Aorta (tissue), 5 donors: ENCODE results near the gene VAV2. TPM values are rescaled to one million over a fixed set of nuclear protein-coding genes. Genes with fewer than 3 reads are reported as not detected.
A peak's percentile ranks its signal among the peaks of the same experiment; 100 is the strongest.
"Not testable (repeated sequence)": the region's sequence is repeated elsewhere in the genome, so short reads cannot be mapped to it uniquely, and the experiment has no call there.

Experiments
- ATAC-seq: fragments of 200-7000 bp; cut with Tn5 transposase; one replicate; pipeline ENCODE4 v1.9.1; 2022; ENCODE audit warnings: moderate library complexity; ENCODE audit not compliant: low FRiP score
- DNase-seq, 2 donors: peaks; one replicate each; pipeline ENCODE4 v3.0.0-alpha.2; 2020
- H3K27ac ChIP-seq, 2 donors: one replicate each; pipeline ENCODE4 v1.5.1; 2013; ENCODE audit warnings: low read length in 2 of 2, mild to moderate bottlenecking in 2 of 2, moderate library complexity in 2 of 2, control low read depth in 1 of 2, inconsistent platforms in 1 of 2, low read depth in 1 of 2
- H3K27me3 ChIP-seq, 2 donors: one replicate each; pipeline ENCODE4 v1.6.1; 2013; ENCODE audit warnings: control low read depth in 1 of 2, low read length in 1 of 2, mild to moderate bottlenecking in 1 of 2, moderate library complexity in 1 of 2; ENCODE audit not compliant: insufficient read depth in 2 of 2, control insufficient read depth in 1 of 2
- H3K36me3 ChIP-seq, 2 donors: one replicate each; pipeline ENCODE4 v1.6.1; 2013; ENCODE audit warnings: control low read depth in 1 of 2, low read length in 1 of 2, mild to moderate bottlenecking in 1 of 2; ENCODE audit not compliant: insufficient read depth in 2 of 2, control insufficient read depth in 1 of 2
- H3K4me1 ChIP-seq, 2 donors: one replicate each; pipeline ENCODE4 v1.6.1; 2013; ENCODE audit warnings: low read length in 2 of 2, control low read depth in 1 of 2, mild to moderate bottlenecking in 1 of 2, moderate library complexity in 1 of 2; ENCODE audit not compliant: insufficient read depth in 2 of 2, control insufficient read depth in 1 of 2
- H3K4me3 ChIP-seq, 2 donors: one replicate each; pipeline ENCODE4 v1.5.1; 2013; ENCODE audit warnings: low read length in 2 of 2, control low read depth in 1 of 2, mild to moderate bottlenecking in 1 of 2
- H3K9me3 ChIP-seq: one replicate; pipeline ENCODE4 v1.6.1; 2013; ENCODE audit warnings: mild to moderate bottlenecking, low read length; ENCODE audit not compliant: control insufficient read depth
- WGBS, 2 donors: extraction: QIAGEN DNeasy Blood & Tissue Kit; methylation state at CpG; one replicate each; pipeline ENCODE4 v1.1.7; 2013; 5-methylcytosine and 5-hydroxymethylcytosine counted together
- intact Hi-C, 2 donors: fragments of 100-400 bp; cut with DNase I; formaldehyde crosslinking; loops; one replicate each; pipeline versions ENCODE4 v1.14.2 to v1.15.0; 2022
- polyA plus RNA-seq, 2 donors: library from polyadenylated mRNA; stranded (reverse); fragments of 200-250 nt; gene quantifications; one replicate each; pipeline ENCODE4 v1.2.3, GENCODE V29; 2013
- total RNA-seq, 2 donors: library from RNA; stranded (reverse); fragmentation: NEBNext Ultra II Directional; extraction: Animal tissue kit (Norgen Biotek cat#: 25700); gene quantifications; one replicate each; pipeline ENCODE4 v1.2.1, GENCODE V29; 2021
- donor health status: healthy with polysubstance abuse.
- donor health status: Bipolar disorder and iron deficiency.
- donor health status: DM: no; HTN: no; CAD: no.
- donor health status: DM: no; HTN: no; CAD: no.
- donor health status: DM: yes; HTN: yes; CAD: no.

The VAV2 gene
- total and polyA plus RNA-seq, 4 donors, result 9.0 to 25.4 (median 11.8) TPM

DNA sequence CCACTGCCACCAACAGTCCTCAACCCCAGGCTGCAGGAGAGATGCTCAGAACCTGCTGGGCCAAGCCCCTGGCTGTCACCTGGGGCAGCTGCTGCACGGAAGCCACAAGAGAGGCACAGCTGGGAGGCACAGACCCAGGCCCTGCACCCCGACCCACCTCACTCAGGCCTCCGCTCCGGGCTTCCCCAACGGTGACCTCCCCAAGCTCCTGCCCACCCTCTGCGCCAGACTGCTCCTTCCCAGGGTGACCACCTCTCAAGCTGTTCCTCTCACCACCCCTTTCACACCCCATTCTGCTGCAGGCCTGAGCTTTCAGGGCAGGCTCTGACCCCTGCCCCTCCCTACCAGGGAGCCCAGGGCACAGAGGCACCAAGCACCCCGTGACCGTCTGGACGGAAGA is 33.0 kb downstream of the VAV2 start:
- no peaks in the 10 kb centered on the region for H3K4me1 ChIP-seq
- no peak overlapping the region for H3K4me3 ChIP-seq
- ATAC-seq, result no peak
- H3K27ac ChIP-seq, result no peak overlapping the region
- 96 to 98% methylated on average over 9 of the region's 9 CpGs for WGBS, 2 donors
- H3K9me3 ChIP-seq, result no peaks in the 10 kb centered on the region
- no peak for DNase-seq
- H3K36me3 ChIP-seq, result no peaks in the 10 kb centered on the region
- H3K27me3 ChIP-seq, result no peaks in the 10 kb centered on the region
- intact Hi-C loops, result no loop called here

GRCh38 chr9:133958756-133959155 is 33.4 kb downstream of the VAV2 start:
- Histone ChIP-seq H3K4me1 (no peaks in the 10 kb centered on the region), H3K27me3 (no peaks in the 10 kb centered on the region), H3K36me3 (no peaks in the 10 kb centered on the region), H3K27ac (no peak overlapping the region), H3K4me3 (no peak overlapping the region), H3K9me3 (no peaks in the 10 kb centered on the region)
- intact Hi-C loops, result no loop called here
- DNase-seq, result peak in 1 of 2 donors; percentile 51
- 86 to 94% methylated on average over 6 of the region's 6 CpGs for WGBS, 2 donors
- ATAC-seq, result no peak

GRCh38 chr9:133957772-133958171 is 34.4 kb downstream of the VAV2 start:
- H3K4me1 ChIP-seq, H3K27ac ChIP-seq, H3K9me3 ChIP-seq, ATAC-seq, H3K4me3 ChIP-seq, intact Hi-C loops, H3K36me3 ChIP-seq, H3K27me3 ChIP-seq, DNase-seq: not testable (repeated sequence)
- 90 to 96% methylated on average over 2 of the region's 7 CpGs for WGBS, 2 donors

DNA sequence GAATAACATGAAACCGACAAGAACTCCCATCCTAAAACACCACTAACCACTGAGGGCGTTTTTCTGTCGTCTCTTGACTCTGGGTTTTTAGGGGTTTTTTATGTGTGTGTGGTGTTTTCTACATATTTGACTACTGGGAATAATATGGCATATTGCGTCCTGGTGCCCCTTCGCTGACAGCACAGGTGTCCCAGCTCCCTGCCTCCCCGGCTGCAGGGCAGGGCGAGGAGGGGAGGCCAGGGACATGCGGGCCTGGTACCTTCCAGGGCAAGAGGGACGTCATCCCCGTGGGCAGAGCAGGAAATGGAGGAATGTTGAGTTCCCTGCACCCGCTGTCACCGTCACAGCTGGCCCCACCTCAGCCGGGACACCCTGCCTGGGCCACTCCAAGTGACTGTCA is 34.8 kb downstream of the VAV2 start:
- Histone ChIP-seq H3K9me3 (no peaks in the 10 kb centered on the region), H3K36me3 (no peaks in the 10 kb centered on the region), H3K27ac (no peak overlapping the region), H3K4me3 (no peak overlapping the region), H3K27me3 (no peaks in the 10 kb centered on the region), H3K4me1 (no peaks in the 10 kb centered on the region)
- no peak for ATAC-seq
- intact Hi-C loops, result no loop called here
- peak; percentile 20 to 51 for DNase-seq
- WGBS, 2 donors, result 75 to 82% methylated on average over 13 of the region's 13 CpGs

DNA sequence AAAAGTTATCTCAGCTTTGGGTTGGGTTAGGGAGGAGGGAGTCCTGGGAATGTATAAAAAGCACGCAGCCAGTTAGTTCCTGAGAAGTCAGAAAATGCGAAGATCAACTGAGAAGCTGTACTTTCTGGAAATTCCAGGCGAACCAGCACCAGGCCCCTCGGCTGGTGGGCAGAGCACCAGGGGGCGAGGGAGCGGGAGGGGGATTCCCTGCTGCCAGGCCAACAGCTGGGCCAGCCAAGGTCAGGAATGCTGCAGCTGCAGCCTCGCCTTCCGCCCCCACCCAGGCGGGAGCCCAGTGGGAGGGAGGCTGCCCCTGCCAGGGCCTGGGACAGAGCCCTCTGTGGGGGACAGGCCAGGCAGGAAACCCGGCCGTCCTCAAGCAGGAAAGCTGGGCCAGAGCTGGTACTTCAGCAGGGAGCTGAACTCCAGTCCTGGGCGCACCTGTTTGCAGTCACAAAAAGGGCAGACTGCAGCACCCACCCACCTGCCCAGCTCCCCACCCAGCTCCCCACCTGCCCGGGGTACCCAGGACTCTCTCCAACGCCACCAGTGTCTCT is 35.5 kb downstream of the VAV2 start:
- Histone ChIP-seq H3K9me3 (no peaks in the 10 kb centered on the region), H3K4me1 (no peaks in the 10 kb centered on the region), H3K27me3 (no peaks in the 10 kb centered on the region), H3K27ac (no peak overlapping the region), H3K4me3 (no peak overlapping the region), H3K36me3 (no peaks in the 10 kb centered on the region)
- WGBS, 2 donors, result 12% methylated on average over 13 to 14 of the region's 14 CpGs
- intact Hi-C loops, result no loop called here
- peak; percentile 55 to 76 for DNase-seq
- ATAC-seq, result peak; percentile 65

- DNase-seq, result peak; percentile 51 to 75
- Histone ChIP-seq H3K4me3 (no peak overlapping the region), H3K9me3 (no peaks in the 10 kb centered on the region), H3K36me3 (no peaks in the 10 kb centered on the region), H3K27me3 (no peaks in the 10 kb centered on the region), H3K4me1 (no peaks in the 10 kb centered on the region), H3K27ac (no peak overlapping the region)
- intact Hi-C loops, result no loop called here
- no peak for ATAC-seq
- WGBS, 2 donors, result 14 to 24% methylated on average over 15 of the region's 15 CpGs
Measured at GRCh38 chr9:133955821-133956411, 36.2 kb downstream of the VAV2 start.

- Histone ChIP-seq H3K36me3 (no peaks in the 10 kb centered on the region), H3K27ac (no peak overlapping the region), H3K4me3 (no peak overlapping the region), H3K9me3 (no peaks in the 10 kb centered on the region), H3K27me3 (no peaks in the 10 kb centered on the region), H3K4me1 (no peaks in the 10 kb centered on the region)
- DNase-seq, result peak; percentile 48 to 74
- intact Hi-C loops, result no loop called here
- 82 to 92% methylated on average over 14 of the region's 14 CpGs for WGBS, 2 donors
- no peak for ATAC-seq
Measured at GRCh38 chr9:133954862-133955529, 37.1 kb downstream of the VAV2 start.

DNA sequence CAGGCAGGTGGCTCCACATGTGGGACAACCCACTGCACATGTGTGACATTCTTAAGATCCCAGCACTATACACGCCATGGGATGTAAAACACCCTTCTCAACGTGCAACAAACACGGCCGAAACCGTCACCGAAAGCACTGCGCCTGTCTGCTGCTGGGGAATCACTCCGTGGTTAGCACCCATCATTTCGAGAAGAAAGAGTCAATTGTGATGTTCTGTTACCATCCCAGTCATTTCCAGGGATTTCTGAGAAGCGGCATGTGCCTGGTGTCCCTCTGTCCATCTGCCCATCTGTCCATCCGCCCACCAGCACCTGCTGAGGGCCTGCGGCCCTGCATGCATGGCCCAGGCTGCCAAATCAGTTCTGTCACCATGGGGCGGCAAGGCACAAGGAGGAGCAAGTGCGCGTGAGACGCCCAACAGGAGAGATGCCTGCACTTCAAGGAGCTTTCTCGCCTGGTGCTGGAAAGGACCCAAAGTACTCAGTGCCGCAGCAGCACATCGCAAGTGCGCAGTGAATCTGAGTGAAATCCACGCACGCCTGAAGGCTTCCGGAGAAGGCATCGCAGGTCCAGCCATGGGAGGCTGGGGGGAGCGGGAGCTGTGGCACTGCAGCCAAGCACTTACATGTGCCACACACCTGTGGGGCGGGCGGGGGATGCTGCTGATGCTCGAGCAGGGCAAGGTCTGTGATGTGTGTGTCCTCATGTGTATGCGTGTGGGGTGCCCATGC is 38.0 kb downstream of the VAV2 start:
- Histone ChIP-seq H3K9me3 (no peaks in the 10 kb centered on the region), H3K27me3 (no peaks in the 10 kb centered on the region), H3K4me1 (no peaks in the 10 kb centered on the region), H3K4me3 (no peak overlapping the region), H3K27ac (no peak overlapping the region), H3K36me3 (no peaks in the 10 kb centered on the region)
- 94% methylated on average over 29 of the region's 29 CpGs for WGBS, 2 donors
- DNase-seq (peak; percentile 42 to 70), ATAC-seq (no peak)
- intact Hi-C loops, result no loop called here
